Coronary artery (tissue), 2 donors: ENCODE measurements around the gene MCC.

Experiments used
- DNase-seq: peaks from one replicate; pipeline ENCODE4 v3.0.0-alpha.2; 2017; ENCODE audit warnings: low spot score
- H3K27ac ChIP-seq, 2 donors: fragments of 200-600 bp; sonication (generic); one replicate each; pipeline ENCODE4 v1.5.1; 2016 to 2019
- H3K4me3 ChIP-seq: fragments of 200-600 bp; sonication (generic); 2 replicates; pipeline ENCODE4 v1.5.1; 2016; ENCODE audit warnings: mild to moderate bottlenecking, moderate library complexity
- CTCF ChIP-seq: fragments of 200-600 bp; sonication (generic); IDR thresholded peaks from one replicate; pipeline ENCODE4 v1.5.1; 2019; ENCODE audit warnings: antibody characterized with exemption

Gene MCC

GRCh38 chr5:113202746-113203716 lies 285.2 kb downstream of the MCC start:
- no peak for TF ChIP-seq CTCF
- Histone ChIP-seq H3K27ac (peak overlapping the region in 1 of 2 donors; percentile 30), H3K4me3 (peak overlapping the region; percentile 26)
- peak; percentile 76 for DNase-seq

- no peak overlapping the region for H3K27ac ChIP-seq
- no peak overlapping the region for H3K4me3 ChIP-seq
- DNase-seq, result no peak
- TF ChIP-seq CTCF, result no peak
Measured at GRCh38 chr5:113202287-113202686, 286.0 kb downstream of the MCC start.

- Histone ChIP-seq H3K4me3 (no peak overlapping the region), H3K27ac (no peak overlapping the region)
- no peak for DNase-seq
- no peak for TF ChIP-seq CTCF
Measured at GRCh38 chr5:113201715-113202114, 286.5 kb downstream of the MCC start.

- no peak for DNase-seq
- H3K27ac ChIP-seq, result no peak overlapping the region
- no peak for TF ChIP-seq CTCF
- H3K4me3 ChIP-seq, result no peak overlapping the region
Measured at GRCh38 chr5:113199122-113199905, 288.9 kb downstream of the MCC start.

GRCh38 chr5:113197456-113198200 lies 290.6 kb downstream of the MCC start:
- Histone ChIP-seq H3K4me3 (no peak overlapping the region), H3K27ac (no peak overlapping the region)
- no peak for TF ChIP-seq CTCF
- DNase-seq, result no peak

GRCh38 chr5:113195771-113196170 lies 292.5 kb downstream of the MCC start:
- DNase-seq, result no peak
- Histone ChIP-seq H3K27ac (no peak overlapping the region), H3K4me3 (no peak overlapping the region)
- no peak for TF ChIP-seq CTCF
